HepG2 (cell line): ENCODE data around the gene MPPE1. TPM values are rescaled to one million over a fixed set of nuclear protein-coding genes. Genes with fewer than 3 reads are reported as not detected.
A peak's percentile ranks its signal among the peaks of the same experiment; 100 is the strongest.
"Not testable (repeated sequence)": the region's sequence is repeated elsewhere in the genome, so short reads cannot be mapped to it uniquely, and the experiment has no call there.

Experiments
- ATAC-seq: fragments of 200-7000 bp; cut with Tn5 transposase; 3 replicates; pipeline ENCODE4 v1.9.1; 2020; ENCODE audit warnings: mild to moderate bottlenecking, moderate library complexity
- BruUV-seq: library from RNA; stranded (reverse); fragments of 400-500 nt; replicated peaks from 2 replicates; lab custom pipeline; 2021; lab: Mats Ljungman, UMichigan
- CTCF ChIA-PET: fragments of 300-600 bp; formaldehyde crosslinking; extraction: SDS; loops from one replicate; lab custom pipeline; 2021; ENCODE audit warnings: low total read pairs, inconsistent platforms, low intra/inter-chr PET ratio; lab: Yijun Ruan, JAX
- POLR2A ChIA-PET: fragments of 350-600 bp; sonication (Branson Sonifier 250); formaldehyde crosslinking; loops from one replicate; lab custom pipeline; 2020; ENCODE audit warnings: antibody characterized with exemption, inconsistent platforms; lab: Yijun Ruan, JAX
- DNase-seq: peaks from one replicate; pipeline ENCODE4 v3.0.0-alpha.2; 2015; ENCODE audit warnings: low spot score
- FAIRE-seq: peaks from 3 replicates; lab custom pipeline; 2011; peaks lifted over from hg19 to GRCh38; lab: Jason Lieb, UNC
- H2AFZ ChIP-seq: one replicate; pipeline ENCODE4 v1.6.1; 2011; ENCODE audit warnings: low read length, inconsistent platforms
- H3K27ac ChIP-seq: fragments of 300-600 bp; 3 replicates; pipeline ENCODE4 v1.8.0; 2011; ENCODE audit warnings: mixed run types, mild to moderate bottlenecking, mixed read lengths, low read length, inconsistent platforms; ENCODE audit not compliant: insufficient read depth; ENCODE audit errors: extremely low read length
- H3K27me3 ChIP-seq, 2 experiments: fragments of 200-600 bp in 1 of 2; 2 replicates in 1 of 2; 3 replicates in 1 of 2; pipeline versions ENCODE4 v1.6.0 to v1.8.0; 2011; ENCODE audit warnings: low read length in 2 of 2, mild to moderate bottlenecking in 2 of 2, moderate library complexity in 2 of 2, inconsistent platforms in 1 of 2; ENCODE audit not compliant: insufficient read depth in 2 of 2, control insufficient read depth in 1 of 2
- H3K36me3 ChIP-seq, 2 experiments: fragments of 200-600 bp in 1 of 2; replicated peaks in 1 of 2; 2 replicates in 1 of 2; 3 replicates in 1 of 2; pipeline versions ENCODE4 v1.5.1 to v1.8.0; 2011; ENCODE audit warnings: low read length in 2 of 2, inconsistent platforms in 1 of 2; ENCODE audit not compliant: insufficient read depth in 2 of 2, control insufficient read depth in 1 of 2
- H3K4me1 ChIP-seq: 2 replicates; pipeline ENCODE4 v1.5.1; 2012; ENCODE audit warnings: low read length, inconsistent platforms; ENCODE audit not compliant: insufficient read depth
- H3K4me2 ChIP-seq: 2 replicates; pipeline ENCODE4 v1.6.0; 2011; ENCODE audit warnings: low read depth, low read length, inconsistent platforms
- H3K4me3 ChIP-seq, 3 experiments: fragments of 200-600 bp in 1 of 3; sonication (generic), shearing (Covaris generic) in 1 of 3; replicated peaks in 1 of 3; 2 replicates each; pipeline ENCODE4 v1.5.1; 2011 to 2016; ENCODE audit warnings: low read length in 3 of 3, inconsistent platforms in 2 of 3, low read depth in 2 of 3, mild to moderate bottlenecking in 2 of 3, control low read depth in 1 of 3, mixed read lengths in 1 of 3; ENCODE audit not compliant: insufficient read depth in 1 of 3
- H3K79me2 ChIP-seq: one replicate; pipeline ENCODE4 v1.6.1; 2011; ENCODE audit warnings: low read length, inconsistent platforms; ENCODE audit not compliant: insufficient read depth
- H3K9ac ChIP-seq: 2 replicates; pipeline ENCODE4 v1.6.0; 2011; ENCODE audit warnings: mild to moderate bottlenecking, low read depth, low read length, inconsistent platforms; ENCODE audit not compliant: insufficient read depth
- H3K9me3 ChIP-seq: 2 replicates; pipeline ENCODE4 v1.5.1; 2012; ENCODE audit warnings: mild to moderate bottlenecking, low read length
- H4K20me1 ChIP-seq: 2 replicates; pipeline ENCODE4 v1.6.0; 2011; ENCODE audit warnings: inconsistent platforms, mild to moderate bottlenecking, low read length, moderate library complexity; ENCODE audit not compliant: insufficient read depth
- KLF11 ChIP-seq: IDR thresholded peaks from 2 replicates; pipeline ENCODE4 v1.6.1; 2016; ENCODE audit warnings: missing compliant biosample characterization
- NCOA2 ChIP-seq: sonication (generic); formaldehyde crosslinking; IDR thresholded peaks from 2 replicates; pipeline ENCODE4 v1.8.0; 2022; ENCODE audit warnings: inconsistent platforms
- NFE2L1 ChIP-seq: sonication (generic); formaldehyde crosslinking; IDR thresholded peaks from 2 replicates; pipeline ENCODE4 v1.4.0; 2020; ENCODE audit warnings: missing genetic modification reagents, mild to moderate bottlenecking, borderline replicate concordance
- NFIC ChIP-seq: IDR thresholded peaks from 2 replicates; pipeline ENCODE4 v1.6.1; 2012; ENCODE audit warnings: mild to moderate bottlenecking, low read length, inconsistent platforms
- RXRA ChIP-seq: sonication (generic); formaldehyde crosslinking; IDR thresholded peaks from 2 replicates; pipeline ENCODE4 v1.5.1; 2020; ENCODE audit warnings: missing genetic modification reagents
- SMAD3 ChIP-seq: sonication (generic); formaldehyde crosslinking; IDR thresholded peaks from 2 replicates; pipeline ENCODE4 v1.4.0; 2020; ENCODE audit warnings: missing genetic modification reagents
- SP140L ChIP-seq: sonication (generic); formaldehyde crosslinking; IDR thresholded peaks from 2 replicates; pipeline ENCODE4 v1.4.0; 2020; ENCODE audit warnings: missing genetic modification reagents, borderline replicate concordance
- TAF1 ChIP-seq: sonication (generic); formaldehyde crosslinking; IDR thresholded peaks from 2 replicates; pipeline ENCODE4 v1.4.0; 2020; ENCODE audit warnings: missing genetic modification reagents
- ZBTB10 ChIP-seq: sonication (generic); formaldehyde crosslinking; IDR thresholded peaks from 2 replicates; pipeline ENCODE4 v1.4.0; 2020; ENCODE audit warnings: missing genetic modification reagents, borderline replicate concordance
- ZMYM3 ChIP-seq: sonication (generic); formaldehyde crosslinking; IDR thresholded peaks from 2 replicates; pipeline ENCODE4 v1.5.1; 2020; ENCODE audit warnings: mild to moderate bottlenecking, missing genetic modification reagents
- ZNF792 ChIP-seq: IDR thresholded peaks from 2 replicates; pipeline ENCODE4 v1.6.1; 2016
- WGBS: methylation state at CpG from one replicate; pipeline ENCODE4 v1.1.6; 2017; ENCODE audit warnings: low lambda C conversion rate; 5-methylcytosine and 5-hydroxymethylcytosine counted together
- in situ Hi-C: cut with HindIII; loops from 2 replicates; pipeline ENCODE4 v1.10.0; 2017; ENCODE audit warnings: low pct_unique_long_range_greater_than_20kb; ENCODE audit not compliant: extremely low pct_ligation_motif_present
- intact Hi-C: fragments of 100-400 bp; cut with micrococcal nuclease; formaldehyde crosslinking; loops from one replicate; pipeline ENCODE4 v1.10.0; 2022; ENCODE audit not compliant: unreplicated experiment
- polyA plus RNA-seq, 8 experiments: library from polyadenylated mRNA; depleted of rRNA in 3 of 8; stranded (reverse) in 7 of 8; unstranded in 1 of 8; fragments of >200 nt; fragmentation: Illumina TruSeq in 4 of 8; extraction: Trizol in 4 of 8; gene quantifications; 2 replicates each; pipeline versions ENCODE4 v1.2.1 to v1.2.3, GENCODE V29; 2011 to 2016; ENCODE audit warnings: low read depth in 4 of 8, missing spikeins in 1 of 8, mixed read lengths in 1 of 8; ENCODE audit not compliant: insufficient read depth in 1 of 8
- total RNA-seq, 5 experiments: library from RNA; depleted of rRNA; stranded (reverse); fragments of >200 nt; fragmentation: Illumina TruSeq; extraction: Trizol; gene quantifications; 2 replicates each; pipeline ENCODE4 v1.2.3, GENCODE V29; 2016; ENCODE audit warnings: low read depth in 1 of 5
- TF ChIP-seq, protein P1 (sequence below): sonication (generic); formaldehyde crosslinking; IDR thresholded peaks from 2 replicates; pipeline ENCODE4 v1.4.0; 2020; ENCODE audit warnings: mild to moderate bottlenecking, missing genetic modification reagents, borderline replicate concordance

The MPPE1 gene
- total and polyA plus RNA-seq, 2 of the 13 experiments (the other 11 are each of a cell fraction or from before 2014, with no cell fraction given): 9.6 to 11.9 TPM

GRCh38 chr18:11925800-11926481, 17.8 kb upstream of the MPPE1 start (continued):
- peak; percentile 40; the same call in 1 of the 2 replicates for TF ChIP-seq NCOA2 (CRISPR knock-in tag)

DNA sequence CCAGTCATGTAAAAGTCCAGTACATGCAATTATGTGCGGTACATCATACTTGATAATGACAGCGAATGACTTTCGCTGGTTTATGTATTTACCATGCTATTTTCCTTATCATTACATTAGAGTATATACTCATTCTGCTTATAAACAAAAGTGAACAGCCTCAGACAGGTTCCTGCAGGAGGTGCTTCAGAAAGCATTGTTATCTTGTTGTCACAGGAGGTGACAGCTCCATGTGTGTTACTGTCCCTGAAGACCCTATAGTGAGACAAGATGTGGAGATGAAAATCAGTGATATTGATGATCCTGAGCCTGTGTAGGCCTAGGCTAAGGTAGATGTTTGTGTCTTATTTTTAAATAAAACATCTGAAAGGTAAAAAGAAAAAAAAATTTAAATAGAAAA, 15.3 kb upstream of the MPPE1 start:
- Histone ChIP-seq H3K4me1 (peaks cover 34% of the 10 kb centered on the region), H3K9ac (no peak overlapping the region), H4K20me1 (no peaks in the 10 kb centered on the region), H3K4me3 (no peak overlapping the region), H2AFZ (no peak overlapping the region), H3K27ac (no peak overlapping the region), H3K9me3 (no peaks in the 10 kb centered on the region), H3K36me3 (no peaks in the 10 kb centered on the region), H3K79me2 (no peaks in the 10 kb centered on the region), H3K4me2 (no peak overlapping the region), H3K27me3 (peaks cover 0 to 18% of the 10 kb centered on the region in 2 experiments; a peak in 3 of 5 replicates)
- WGBS: 96% methylated on average over 3 of the region's 3 CpGs
- ChIA-PET CTCF (no interaction called here), POLR2A (no interaction called here)
- no peak for ATAC-seq
- no peak for DNase-seq
- BruUV-seq: no TSS peak
- in situ Hi-C loops (no loop called here), intact Hi-C loops (no loop called here)
- no peak for TF ChIP-seq SMAD3 (CRISPR knock-in tag)
- no peak for TF ChIP-seq TAF1 (CRISPR knock-in tag)
- TF ChIP-seq SP140L: no peak
- TF ChIP-seq RXRA: no peak
- no peak for TF ChIP-seq NFE2L1 (CRISPR knock-in tag)
- TF ChIP-seq, protein P1, sequence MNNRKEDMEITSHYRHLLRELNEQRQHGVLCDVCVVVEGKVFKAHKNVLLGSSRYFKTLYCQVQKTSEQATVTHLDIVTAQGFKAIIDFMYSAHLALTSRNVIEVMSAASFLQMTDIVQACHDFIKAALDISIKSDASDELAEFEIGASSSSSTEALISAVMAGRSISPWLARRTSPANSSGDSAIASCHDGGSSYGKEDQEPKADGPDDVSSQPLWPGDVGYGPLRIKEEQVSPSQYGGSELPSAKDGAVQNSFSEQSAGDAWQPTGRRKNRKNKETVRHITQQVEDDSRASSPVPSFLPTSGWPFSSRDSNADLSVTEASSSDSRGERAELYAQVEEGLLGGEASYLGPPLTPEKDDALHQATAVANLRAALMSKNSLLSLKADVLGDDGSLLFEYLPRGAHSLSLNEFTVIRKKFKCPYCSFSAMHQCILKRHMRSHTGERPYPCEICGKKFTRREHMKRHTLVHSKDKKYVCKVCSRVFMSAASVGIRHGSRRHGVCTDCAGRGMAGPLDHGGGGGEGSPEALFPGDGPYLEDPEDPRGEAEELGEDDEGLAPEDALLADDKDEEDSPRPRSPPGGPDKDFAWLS (CRISPR knock-in tag): no peak
- no peak for TF ChIP-seq ZMYM3 (CRISPR knock-in tag)
- no peak for TF ChIP-seq ZBTB10 (CRISPR knock-in tag)
- TF ChIP-seq ZNF792: no peak
- TF ChIP-seq KLF11 (CRISPR knock-in tag): no peak
- no peak for TF ChIP-seq NFIC
- FAIRE-seq: no peak

- H3K36me3 ChIP-seq, FAIRE-seq, ATAC-seq, H2AFZ ChIP-seq, H3K79me2 ChIP-seq, H3K9ac ChIP-seq, H3K4me2 ChIP-seq, POLR2A ChIA-PET, H3K27ac ChIP-seq, H3K4me3 ChIP-seq, H3K9me3 ChIP-seq, CTCF ChIA-PET, H3K27me3 ChIP-seq, DNase-seq, intact Hi-C loops, in situ Hi-C loops, H4K20me1 ChIP-seq, BruUV-seq, H3K4me1 ChIP-seq: not testable (repeated sequence)
- WGBS: 33% methylated on average over 5 of the region's 5 CpGs
These were observed 11.4 kb upstream of the MPPE1 start for GRCh38 chr18:11919522-11919921.
